Common myeloid progenitor, CD34-positive (primary cell): ENCODE results near the gene UGT1A6.
"Not testable (repeated sequence)": the region's sequence is repeated elsewhere in the genome, so short reads cannot be mapped to it uniquely, and the experiment has no call there.

Source experiments
- CTCF ChIA-PET: fragments of 350-600 bp; sonication (Branson Sonifier 250); formaldehyde crosslinking; loops from one replicate; lab custom pipeline; 2021; ENCODE audit warnings: antibody characterized with exemption; lab: Charles Lee
- POLR2A ChIA-PET: fragments of 350-600 bp; sonication (Branson Sonifier 250); formaldehyde crosslinking; loops from one replicate; lab custom pipeline; 2021; ENCODE audit warnings: antibody characterized with exemption; lab: Charles Lee
- DNase-seq, 3 donors: peaks; one replicate each; pipeline versions ENCODE4 v3.0.0 to v3.0.0-alpha.2; 2013
- H3K27ac ChIP-seq, 2 experiments: 1 replicate in 1 of 2; 2 replicates in 1 of 2; pipeline ENCODE4 v1.7.0; 2013; ENCODE audit warnings: inconsistent platforms in 2 of 2, low read length in 2 of 2, mild to moderate bottlenecking in 2 of 2, low read depth in 1 of 2, moderate library complexity in 1 of 2; ENCODE audit not compliant: severe bottlenecking in 2 of 2, insufficient read depth in 1 of 2, poor library complexity in 1 of 2
- H3K27me3 ChIP-seq, 5 experiments: replicated peaks in 2 of 5; 1 replicate in 3 of 5; 2 replicates in 2 of 5; pipeline versions ENCODE4 v1.6.1 to v1.7.0; 2013; ENCODE audit warnings: low read length in 4 of 5, mild to moderate bottlenecking in 2 of 5, moderate library complexity in 2 of 5, inconsistent platforms in 1 of 5; ENCODE audit not compliant: insufficient read depth in 5 of 5, control insufficient read depth in 4 of 5
- H3K36me3 ChIP-seq, 4 experiments: 1 replicate in 2 of 4; 2 replicates in 2 of 4; pipeline versions ENCODE4 v1.6.1 to v1.7.0; 2013; ENCODE audit warnings: low read length in 3 of 4, control low read depth in 1 of 4, mild to moderate bottlenecking in 1 of 4; ENCODE audit not compliant: control insufficient read depth in 4 of 4, insufficient read depth in 4 of 4
- H3K4me1 ChIP-seq, 4 experiments: 1 replicate in 3 of 4; 2 replicates in 1 of 4; pipeline versions ENCODE4 v1.6.1 to v1.7.1; 2013; ENCODE audit warnings: low read length in 3 of 4, mild to moderate bottlenecking in 3 of 4, control low read depth in 1 of 4, inconsistent platforms in 1 of 4, moderate library complexity in 1 of 4; ENCODE audit not compliant: control insufficient read depth in 4 of 4, insufficient read depth in 4 of 4; ENCODE audit errors: control extremely low read depth in 1 of 4
- H3K4me3 ChIP-seq, 7 experiments: 1 replicate in 4 of 7; 2 replicates in 3 of 7; pipeline versions ENCODE4 v1.5.1 to v1.7.0; 2013; ENCODE audit warnings: mild to moderate bottlenecking in 7 of 7, low read length in 6 of 7, moderate library complexity in 6 of 7, inconsistent platforms in 2 of 7, low read depth in 2 of 7, control low read depth in 1 of 7; ENCODE audit not compliant: insufficient read depth in 4 of 7, control insufficient read depth in 1 of 7; ENCODE audit errors: extremely low read depth in 1 of 7
- H3K9me3 ChIP-seq, 5 experiments: 1 replicate in 4 of 5; 2 replicates in 1 of 5; pipeline versions ENCODE4 v1.6.1 to v1.7.1; 2013; ENCODE audit warnings: low read length in 4 of 5, mild to moderate bottlenecking in 2 of 5, inconsistent platforms in 1 of 5, low read depth in 1 of 5, moderate library complexity in 1 of 5; ENCODE audit not compliant: control insufficient read depth in 4 of 5, insufficient read depth in 2 of 5; ENCODE audit errors: control extremely low read depth in 1 of 5
- WGBS: methylation state at CpG from one replicate; pipeline ENCODE4 v1.1.5; 2013; ENCODE audit not compliant: insufficient coverage; 5-methylcytosine and 5-hydroxymethylcytosine counted together

UGT1A6 gene

GRCh38 chr2:233693963-233694362, 1.3 kb downstream of the UGT1A6 start:
- Histone ChIP-seq H3K4me3 (no peak overlapping the region), H3K4me1 (peaks cover 0 to 10% (median 6%) of the 10 kb centered on the region in 4 experiments), H3K27ac (no peak overlapping the region), H3K9me3 (no peaks in the 10 kb centered on the region), H3K36me3 (no peaks in the 10 kb centered on the region), H3K27me3 (no peaks in the 10 kb centered on the region)
- 96% methylated on average over 4 of the region's 6 CpGs for WGBS
- ChIA-PET CTCF (no interaction called here), POLR2A (no interaction called here)
- no peak for DNase-seq

GRCh38 chr2:233698740-233699139, 6.0 kb downstream of the UGT1A6 start:
- Histone ChIP-seq H3K27me3 (no peaks in the 10 kb centered on the region), H3K4me1 (peaks cover 0 to 17% (median 7%) of the 10 kb centered on the region in 4 experiments), H3K9me3 (no peaks in the 10 kb centered on the region), H3K4me3 (no peak overlapping the region), H3K27ac (no peak overlapping the region), H3K36me3 (no peaks in the 10 kb centered on the region)
- ChIA-PET POLR2A (no interaction called here), CTCF (interaction anchor here (0.5 to 2.0 kb wide), 2 partner anchors 8 to 169 kb away, joined by 3 to 6 read pairs; partner anchors contain the start of gene MSL3B)
- 95% methylated on average over 4 of the region's 4 CpGs for WGBS
- DNase-seq, result no peak

GRCh38 chr2:233699424-233700027, 6.8 kb downstream of the UGT1A6 start:
- CTCF ChIA-PET, result interaction anchor here (2.0 kb wide), 1 partner anchor 9 kb away, joined by 6 read pairs; no protein-coding TSS in a partner anchor
- POLR2A ChIA-PET, result no interaction called here

GRCh38 chr2:233700028-233700635, 7.4 kb downstream of the UGT1A6 start:
- ChIA-PET POLR2A (no interaction called here), CTCF (interaction anchor here (2.0 kb wide), 1 partner anchor 9 kb away, joined by 6 read pairs; no protein-coding TSS in a partner anchor)
- H3K27ac ChIP-seq, result peak overlapping the region in 1 of 2 experiments; percentile 6
- no peak overlapping the region for H3K4me3 ChIP-seq
- H3K4me1 ChIP-seq, result peaks cover 0 to 17% (median 7%) of the 10 kb centered on the region in 4 experiments
- WGBS, result no CpG with 5 or more reads among the region's 1 CpG
- no peaks in the 10 kb centered on the region for H3K9me3 ChIP-seq
- no peaks in the 10 kb centered on the region for H3K36me3 ChIP-seq
- H3K27me3 ChIP-seq, result no peaks in the 10 kb centered on the region
- peak; percentile 75 to 91 (median 85) for DNase-seq

More at GRCh38 chr2:233699424-233700027, 6.8 kb downstream of the UGT1A6 start:
- Histone ChIP-seq H3K9me3 (no peaks in the 10 kb centered on the region), H3K27me3 (no peaks in the 10 kb centered on the region), H3K27ac (peak overlapping the region in 1 of 2 experiments; percentile 6), H3K4me1 (peaks cover 0 to 17% (median 7%) of the 10 kb centered on the region in 4 experiments), H3K4me3 (no peak overlapping the region), H3K36me3 (no peaks in the 10 kb centered on the region)
- 100% methylated on average over 3 of the region's 8 CpGs for WGBS
- no peak for DNase-seq

GRCh38 chr2:233700842-233701241, 8.2 kb downstream of the UGT1A6 start:
- CTCF ChIA-PET, result interaction anchor here (2.0 kb wide), 1 partner anchor 10 kb away, joined by 6 read pairs; no protein-coding TSS in a partner anchor

GRCh38 chr2:233702238-233702637, 9.5 kb downstream of the UGT1A6 start:
- no peaks in the 10 kb centered on the region for H3K9me3 ChIP-seq
- peaks cover 0 to 17% (median 7%) of the 10 kb centered on the region in 4 experiments for H3K4me1 ChIP-seq
- ChIA-PET POLR2A (no interaction called here), CTCF (no interaction called here)
- H3K27ac ChIP-seq, result no peak overlapping the region
- H3K4me3 ChIP-seq, result no peak overlapping the region
- no peak for DNase-seq
- no peaks in the 10 kb centered on the region for H3K27me3 ChIP-seq
- WGBS, result no CpG with 5 or more reads among the region's 3 CpGs
- H3K36me3 ChIP-seq, result no peaks in the 10 kb centered on the region

More at GRCh38 chr2:233700842-233701241, 8.2 kb downstream of the UGT1A6 start:
- POLR2A ChIA-PET, H3K36me3 ChIP-seq, H3K9me3 ChIP-seq, DNase-seq, H3K4me3 ChIP-seq, H3K27me3 ChIP-seq, H3K27ac ChIP-seq: not testable (repeated sequence)
- H3K4me1 ChIP-seq, result peaks cover 0 to 17% (median 7%) of the 10 kb centered on the region in 4 experiments
- WGBS, result no CpG with 5 or more reads among the region's 5 CpGs
